ENCODE results near the gene ZMYND19. TPM values are rescaled to one million over a fixed set of nuclear protein-coding genes. Genes with fewer than 3 reads are reported as not detected.
"Not testable (repeated sequence)": the region's sequence is repeated elsewhere in the genome, so short reads cannot be mapped to it uniquely, and the experiment has no call there.

Gene ZMYND19
- 11.0 and 19.1 TPM in 2 replicates for total RNA-seq

DNA sequence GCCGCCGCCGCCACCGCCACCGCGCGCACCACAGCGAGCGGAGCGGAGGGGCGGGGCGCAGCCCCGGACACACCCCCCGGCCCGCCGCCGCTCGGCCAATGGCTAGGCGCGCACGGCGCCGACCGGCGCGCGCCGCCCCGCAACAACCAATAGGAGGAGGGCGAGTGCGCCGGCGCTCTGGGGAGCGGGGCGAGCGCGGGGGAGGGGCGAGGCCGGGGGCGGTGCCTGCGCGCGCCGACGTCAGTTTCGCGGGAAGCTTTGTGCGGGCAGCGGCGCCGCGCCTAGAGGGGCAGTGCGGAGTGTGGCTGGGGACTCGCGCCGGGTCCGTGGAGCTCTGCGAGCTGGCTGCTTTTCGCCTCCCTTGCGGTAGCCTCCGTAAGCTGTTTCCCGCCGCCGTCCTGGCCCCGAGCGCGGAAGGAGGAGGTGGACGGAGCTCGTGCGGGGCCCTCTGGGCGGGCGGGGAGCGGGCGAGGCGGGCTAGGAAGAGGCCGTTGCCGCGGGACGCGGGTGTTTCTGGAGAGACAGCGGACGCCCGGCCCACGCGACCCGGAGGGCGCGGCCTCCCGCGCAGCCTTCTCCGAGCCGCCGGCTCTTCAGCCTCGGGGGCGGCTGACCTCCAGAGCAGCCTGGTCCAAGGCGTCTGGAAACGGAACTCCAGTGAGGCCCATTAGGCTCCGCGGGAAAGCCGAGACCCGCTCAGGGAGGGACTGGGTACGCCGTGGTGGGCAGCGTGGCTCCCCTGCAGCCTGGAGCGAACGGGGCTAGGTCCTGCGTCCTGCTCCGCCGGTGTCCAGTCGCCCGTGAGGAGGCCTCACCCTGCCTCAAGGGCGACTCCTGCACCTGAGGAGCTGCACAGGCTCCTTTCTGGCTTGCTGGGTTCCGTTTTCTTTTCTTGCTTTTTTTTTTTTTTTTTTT lies at the start of gene ZMYND19:
Gene ZMYND19 (minus strand): TSS at position 44 of the 915 bp plus-strand sequence. CDS start 249 bp downstream, outside the sequence.
- DNase-seq (ENCODE audit: low read depth), result peak; percentile 34

DNA sequence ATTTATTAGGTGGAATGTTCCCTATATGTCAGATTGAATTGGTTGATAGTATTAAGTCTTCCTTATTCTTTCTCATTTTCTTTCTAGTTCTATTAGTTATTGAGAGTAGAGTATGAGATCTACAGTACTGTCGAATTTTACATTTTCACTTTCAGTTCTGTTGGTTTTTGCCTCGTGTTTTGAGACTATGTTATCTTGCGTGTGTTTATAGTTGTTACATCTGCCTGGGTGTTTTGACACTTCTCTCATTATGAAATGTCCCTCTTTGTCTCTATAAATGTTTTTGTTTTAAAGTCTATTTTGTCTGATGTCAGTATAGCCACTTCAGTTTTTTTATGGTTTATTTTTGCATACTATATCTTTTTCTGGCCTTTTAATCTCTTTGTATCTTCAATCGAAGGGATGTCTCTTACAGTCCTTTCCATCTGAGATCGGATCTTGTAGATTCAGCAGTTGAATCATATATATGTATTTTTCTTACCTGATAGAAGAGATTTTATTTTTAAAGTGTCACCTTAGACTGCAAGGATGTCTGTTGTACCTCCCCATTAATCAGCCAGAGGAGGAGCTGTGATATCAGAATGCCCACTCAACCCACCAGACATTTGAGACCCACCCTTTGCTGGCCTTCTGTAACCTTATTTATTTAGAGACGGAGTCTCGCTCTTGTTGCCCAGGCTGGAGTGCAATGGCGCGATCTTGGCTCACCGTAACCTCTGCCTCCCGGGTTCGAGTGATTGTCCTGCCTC lies 49.2 kb upstream of the ZMYND19 start:
- DNase-seq (ENCODE audit: low read depth), result no peak

DNA sequence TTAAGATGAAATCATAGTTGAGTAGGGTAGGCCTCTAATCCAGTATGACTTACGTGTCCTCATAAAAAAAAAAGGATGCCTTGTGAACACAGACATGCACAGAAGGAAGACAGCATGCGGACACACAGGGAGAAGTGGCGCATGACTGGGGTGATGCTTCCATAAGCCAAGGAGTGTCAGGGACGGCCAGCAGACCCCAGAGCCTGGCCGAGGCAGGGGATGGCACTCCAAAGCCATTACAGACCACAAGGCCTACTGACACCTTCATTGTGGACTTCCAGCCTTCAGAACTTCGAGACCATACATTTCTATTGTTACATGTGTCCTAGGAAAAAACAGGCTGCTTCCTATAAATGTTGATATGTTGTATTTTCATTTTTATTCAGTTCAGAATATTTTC lies 48.4 kb upstream of the ZMYND19 start:
- no peak for DNase-seq (ENCODE audit: low read depth)

DNA sequence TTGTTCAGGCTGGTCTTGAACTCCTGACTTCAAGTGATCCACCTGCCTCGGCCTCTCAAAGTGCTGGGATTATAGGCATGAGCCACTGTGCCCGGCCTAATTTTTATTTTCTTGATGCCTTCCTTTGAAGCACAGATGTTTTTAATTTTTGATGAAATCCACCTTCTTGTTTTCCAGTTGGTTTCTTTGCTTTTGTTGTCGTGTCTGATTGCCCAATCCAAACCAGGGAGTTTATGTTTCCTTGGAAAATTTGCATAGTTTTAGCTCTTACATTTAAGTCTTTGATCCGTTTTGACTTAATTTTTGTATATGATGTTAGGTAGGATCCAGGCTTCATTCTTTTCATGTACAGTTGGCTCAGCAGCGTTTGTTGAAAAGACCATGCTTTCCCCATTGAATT lies 43.7 kb upstream of the ZMYND19 start:
- no peak for DNase-seq (ENCODE audit: low read depth)

DNA sequence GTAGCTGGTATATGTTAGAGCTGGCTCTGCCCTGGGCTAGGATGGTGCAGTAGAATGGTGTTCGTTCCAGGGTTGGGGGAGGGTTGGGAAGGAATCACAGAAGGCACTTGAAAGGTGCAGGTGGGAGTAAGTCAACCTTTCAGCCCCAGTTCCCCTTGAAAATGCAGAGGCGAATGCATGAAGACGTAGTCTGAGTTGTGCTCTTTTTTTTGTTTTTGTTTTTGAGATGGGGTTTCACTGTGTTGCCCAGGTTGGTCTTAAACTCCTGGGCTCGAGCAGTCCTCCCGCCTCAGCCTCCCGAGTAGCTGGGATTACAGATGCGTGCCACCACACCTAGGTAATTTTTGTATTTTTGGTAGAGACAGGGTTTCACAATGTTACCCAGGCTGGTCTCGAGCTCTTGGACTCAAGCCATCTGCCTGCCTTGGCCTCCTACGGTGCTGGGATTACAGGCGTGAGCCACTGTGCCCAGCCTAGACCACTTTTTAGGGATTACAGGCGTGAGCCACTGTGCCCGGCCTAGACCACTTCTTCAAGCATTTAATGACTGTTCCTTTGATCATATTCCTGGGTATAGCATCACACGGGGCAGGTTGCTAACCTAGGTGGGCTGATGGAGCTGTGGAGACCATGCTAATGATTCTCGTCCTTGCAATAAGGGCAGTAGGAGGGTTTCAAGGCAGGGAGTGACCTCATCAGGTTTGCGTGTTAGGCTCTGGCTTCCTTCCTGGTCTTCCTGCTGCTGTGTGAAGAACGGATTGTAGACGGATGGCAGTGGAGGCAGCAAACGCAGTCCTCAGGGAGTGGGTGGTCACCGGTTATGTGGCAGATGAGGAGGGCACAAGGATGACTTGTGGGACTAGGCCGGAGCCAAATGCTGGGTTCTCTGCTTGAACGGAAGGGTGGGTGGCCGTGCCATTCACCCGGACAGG lies 42.2 kb upstream of the ZMYND19 start:
- DNase-seq (ENCODE audit: low read depth), result no peak

DNA sequence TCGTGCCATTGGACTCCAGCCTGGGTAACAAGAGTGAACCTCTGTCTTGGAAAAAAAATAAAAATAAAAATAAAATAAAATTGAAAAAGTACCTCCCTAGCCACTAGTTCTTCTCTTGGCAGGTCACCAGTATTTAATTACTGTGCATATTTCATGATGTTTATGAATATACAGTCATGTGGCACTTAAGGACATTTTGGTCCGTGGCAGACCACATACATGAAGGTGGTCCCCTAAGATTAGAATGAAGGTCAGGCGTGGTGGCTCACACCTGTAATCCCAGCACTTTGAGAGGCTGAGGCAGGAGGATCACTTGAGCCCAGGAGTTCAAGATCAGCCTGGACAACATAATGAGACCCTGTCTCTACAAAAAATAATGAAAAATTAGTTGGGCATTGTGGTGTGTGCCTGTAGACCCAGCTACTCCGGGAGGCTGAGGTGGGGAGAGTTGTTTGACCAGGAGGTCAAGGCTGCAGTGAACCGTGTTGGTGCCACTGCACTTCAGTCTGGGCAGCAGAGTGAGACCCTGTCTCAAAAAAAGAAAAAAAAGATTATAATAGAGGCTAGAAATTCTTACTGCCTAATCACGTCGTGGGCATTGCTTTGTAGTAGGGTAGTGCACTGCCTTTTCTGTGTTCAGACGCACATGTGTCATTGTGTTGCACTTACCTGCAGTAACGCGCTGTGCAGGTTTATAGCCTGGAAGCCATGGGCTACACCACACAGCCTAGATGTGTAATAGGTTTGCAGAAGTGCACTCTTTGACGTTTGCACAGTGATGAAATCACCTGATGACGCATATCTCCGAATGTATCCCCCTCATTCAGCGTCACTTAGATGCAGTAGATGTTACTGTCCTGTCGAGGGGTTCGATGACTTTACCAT lies 41.3 kb upstream of the ZMYND19 start:
- DNase-seq (ENCODE audit: low read depth), result no peak

DNA sequence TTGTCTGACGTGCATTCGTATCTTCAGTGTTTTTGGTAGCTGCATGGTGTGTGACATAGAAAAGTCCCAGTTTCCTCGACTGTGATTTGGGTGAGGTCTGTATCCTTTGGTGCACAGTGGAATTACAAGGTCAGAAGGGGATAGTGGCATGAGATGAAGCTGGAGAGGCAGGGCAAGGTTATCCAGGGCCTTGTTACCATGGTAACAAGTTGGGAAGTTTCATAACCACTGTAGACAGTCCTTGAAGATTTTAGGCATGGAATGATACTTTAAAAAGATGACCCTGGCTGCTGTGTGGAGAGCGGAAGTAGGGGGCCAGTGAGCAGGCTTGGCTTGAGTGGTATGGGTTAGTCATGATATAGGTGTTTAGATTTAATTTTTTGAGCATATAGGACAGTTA lies 40.4 kb upstream of the ZMYND19 start:
- DNase-seq (ENCODE audit: low read depth), result no peak

DNA sequence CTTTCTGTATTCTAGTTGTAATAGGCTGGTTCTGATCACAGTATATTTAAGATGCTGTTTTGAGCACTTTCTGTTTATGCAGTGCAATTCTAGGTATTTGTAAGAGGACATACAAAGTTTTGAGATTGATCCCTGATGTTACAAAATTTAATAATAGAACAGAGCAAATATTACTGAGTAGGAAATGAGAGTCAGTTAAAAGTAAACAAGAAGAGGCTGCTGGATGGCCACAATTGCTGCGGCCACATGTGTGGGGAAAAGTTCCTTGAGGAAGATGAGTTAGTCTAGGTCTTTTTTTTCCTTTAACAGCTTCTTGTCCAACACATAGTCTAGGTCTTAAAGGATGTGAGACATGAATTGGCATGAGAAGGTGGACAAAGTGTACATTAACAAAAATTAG lies 39.8 kb upstream of the ZMYND19 start:
- DNase-seq (ENCODE audit: low read depth), result no peak

DNA sequence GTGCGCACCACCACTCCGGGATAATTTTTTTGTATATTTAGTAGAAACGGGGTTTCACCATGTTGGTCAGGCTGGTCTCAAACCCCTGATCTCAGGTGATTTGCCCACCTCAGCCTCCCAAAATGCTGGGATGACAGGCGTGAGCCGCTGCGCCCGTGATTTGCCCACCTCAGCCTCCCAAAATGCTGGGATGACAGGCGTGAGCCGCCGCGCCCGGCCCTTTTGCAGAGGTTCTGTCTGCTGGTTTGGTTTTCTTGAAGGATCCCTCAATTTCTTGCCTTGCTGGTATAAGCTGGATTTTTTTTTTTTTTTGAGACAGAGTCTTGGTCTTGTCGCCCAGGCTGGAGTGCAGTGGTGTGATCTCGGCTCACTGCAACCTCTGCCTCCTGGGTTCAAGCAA lies 37.1 kb upstream of the ZMYND19 start:
- DNase-seq (ENCODE audit: low read depth), result not testable (repeated sequence)

DNA sequence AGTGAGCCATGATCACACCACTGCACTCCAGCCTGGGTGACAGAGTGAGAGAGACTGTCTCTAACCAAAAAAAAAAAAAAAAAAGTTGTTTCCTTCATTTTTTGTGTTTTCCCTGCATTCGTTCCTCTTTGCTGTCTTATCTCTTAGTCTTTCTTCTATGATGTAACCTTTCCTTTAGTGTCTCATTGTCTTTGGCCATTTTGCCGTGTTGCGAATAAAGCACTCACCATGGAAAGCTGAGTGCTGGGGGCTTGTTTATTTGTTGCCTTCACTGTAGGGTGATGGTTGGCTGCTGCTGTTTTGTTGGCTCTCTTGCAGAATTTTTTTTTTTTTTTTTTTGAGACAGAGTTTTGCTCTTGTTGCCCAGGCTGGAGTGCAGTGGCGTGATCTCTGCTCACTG lies 36.2 kb upstream of the ZMYND19 start:
- no peak for DNase-seq (ENCODE audit: low read depth)

DNA sequence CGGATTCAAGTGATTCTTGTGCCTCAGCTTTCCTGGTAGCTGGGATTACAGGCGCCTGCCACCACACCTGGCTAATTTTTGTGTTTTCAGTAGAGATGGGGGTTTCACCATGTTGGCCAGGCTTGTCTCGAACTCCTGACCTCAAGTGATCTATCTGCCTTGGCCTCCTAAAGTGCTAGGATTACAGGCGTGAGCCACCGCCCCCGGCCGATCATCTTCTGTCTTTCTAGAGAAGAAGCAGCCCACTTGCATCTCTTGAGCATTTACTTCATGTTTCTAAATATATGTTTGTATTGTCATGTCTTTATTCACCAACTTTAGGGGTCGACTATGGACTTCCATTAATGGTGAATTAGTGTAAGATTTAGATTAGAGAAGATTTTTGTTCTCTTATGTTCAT lies 31.9 kb upstream of the ZMYND19 start:
- DNase-seq (ENCODE audit: low read depth), result not testable (repeated sequence)

DNA sequence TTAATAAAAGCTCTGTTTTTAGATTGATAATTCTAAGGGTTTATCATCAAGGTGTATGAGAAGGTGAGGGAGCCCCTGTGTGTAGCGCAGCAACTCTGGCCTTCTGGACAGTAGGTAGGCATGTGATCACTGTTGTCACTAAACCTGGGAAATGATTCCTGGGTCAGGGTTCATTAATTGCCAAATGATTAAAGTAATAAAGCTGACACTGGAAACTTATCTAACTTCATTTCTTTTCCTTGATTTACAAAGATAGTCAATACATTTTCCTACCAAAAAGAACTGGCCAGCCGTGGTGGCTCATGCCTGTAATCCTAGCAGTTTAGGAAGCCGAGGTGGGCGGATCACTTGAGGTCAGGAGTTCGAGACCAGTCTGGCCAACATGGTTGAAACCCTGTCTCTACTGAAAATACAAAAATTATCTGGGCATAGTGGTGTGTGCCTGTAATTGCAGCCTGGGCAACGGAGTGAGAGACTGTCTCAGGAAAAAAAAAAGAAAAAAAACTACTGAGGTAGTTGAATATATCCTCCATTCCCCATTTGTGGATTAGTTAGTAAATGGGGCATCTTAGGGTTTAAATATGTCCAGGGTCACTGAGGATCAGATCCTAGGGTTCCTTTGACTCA lies 30.9 kb upstream of the ZMYND19 start:
- DNase-seq (ENCODE audit: low read depth), result no peak

DNA sequence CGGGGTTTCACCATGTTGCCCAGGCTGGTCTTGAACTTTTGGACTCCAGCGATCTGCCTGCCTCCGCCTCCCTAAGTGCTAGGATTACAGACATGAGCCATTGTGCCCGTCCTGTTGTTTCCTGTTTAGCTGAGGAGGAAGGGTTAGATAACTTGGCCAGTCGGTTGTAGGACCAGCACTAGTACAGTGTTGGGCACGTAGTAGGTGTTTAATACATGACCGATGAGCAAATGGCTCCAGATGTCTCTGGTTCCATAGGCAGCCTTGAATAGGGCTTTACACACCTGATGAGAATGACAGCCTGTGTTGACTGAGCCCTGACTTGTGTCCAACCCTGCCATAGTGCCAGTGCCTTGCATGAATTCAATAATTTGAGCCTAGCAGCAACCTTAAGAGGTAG lies 30.3 kb upstream of the ZMYND19 start:
- DNase-seq (ENCODE audit: low read depth), result no peak

DNA sequence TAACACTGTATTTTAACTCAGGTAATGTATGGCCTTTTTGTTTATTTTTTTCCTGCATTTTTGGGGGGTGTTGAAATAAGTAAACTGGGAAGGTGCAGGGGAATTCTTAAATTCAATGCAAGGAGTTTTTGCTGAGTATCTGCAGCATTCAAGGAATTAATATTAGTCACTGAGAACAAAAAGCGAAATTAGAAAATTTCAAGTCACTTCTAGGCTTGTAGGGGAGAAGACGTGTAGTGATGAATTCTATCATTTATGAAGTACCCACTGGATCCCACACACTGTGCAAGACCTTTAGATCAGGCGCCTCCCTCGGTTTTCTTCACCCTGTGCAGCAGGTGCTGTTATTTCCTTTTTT lies 29.7 kb upstream of the ZMYND19 start:
- DNase-seq (ENCODE audit: low read depth), result no peak

DNA sequence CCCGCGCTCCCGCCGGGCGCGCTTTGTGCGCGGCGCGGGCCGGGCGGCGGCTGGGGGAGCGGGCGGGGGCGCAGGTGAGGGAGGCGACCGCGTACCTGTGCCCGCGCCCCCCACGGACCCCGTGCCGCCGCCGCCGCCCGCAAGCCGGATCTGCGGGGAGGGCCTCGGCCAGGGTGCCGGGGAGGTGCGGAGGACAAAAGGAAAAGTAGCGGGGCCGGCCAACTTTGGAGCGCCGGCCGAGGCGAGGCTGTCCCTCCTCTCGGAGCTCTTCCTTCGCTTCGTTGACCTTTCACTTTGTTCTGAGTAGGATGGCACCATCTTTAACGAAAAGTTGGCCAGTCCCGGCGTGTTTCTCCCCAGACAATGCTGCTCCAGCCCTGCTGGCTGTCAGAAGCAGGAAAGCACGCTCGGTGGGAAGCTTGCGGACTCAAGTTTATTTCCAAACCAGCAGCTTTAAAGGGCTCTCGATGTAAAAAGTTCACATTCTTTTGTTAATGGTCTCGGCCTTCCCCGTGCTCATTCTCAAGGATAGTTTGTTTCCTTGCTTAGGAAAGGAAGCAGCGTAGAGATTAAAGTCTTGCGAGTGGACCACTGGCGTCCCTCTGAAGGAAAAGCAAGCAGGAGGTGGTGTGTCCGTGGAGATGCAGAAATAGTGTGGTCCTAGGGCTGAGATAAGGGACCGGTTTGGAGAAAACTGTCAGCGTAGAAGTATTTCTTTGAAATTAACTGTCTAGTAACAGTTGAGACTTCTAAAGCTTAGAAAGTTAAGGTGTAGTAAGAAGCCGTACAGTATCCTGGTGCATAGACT lies 29.1 kb upstream of the ZMYND19 start:
- peak; percentile 31 for DNase-seq (ENCODE audit: low read depth)

DNA sequence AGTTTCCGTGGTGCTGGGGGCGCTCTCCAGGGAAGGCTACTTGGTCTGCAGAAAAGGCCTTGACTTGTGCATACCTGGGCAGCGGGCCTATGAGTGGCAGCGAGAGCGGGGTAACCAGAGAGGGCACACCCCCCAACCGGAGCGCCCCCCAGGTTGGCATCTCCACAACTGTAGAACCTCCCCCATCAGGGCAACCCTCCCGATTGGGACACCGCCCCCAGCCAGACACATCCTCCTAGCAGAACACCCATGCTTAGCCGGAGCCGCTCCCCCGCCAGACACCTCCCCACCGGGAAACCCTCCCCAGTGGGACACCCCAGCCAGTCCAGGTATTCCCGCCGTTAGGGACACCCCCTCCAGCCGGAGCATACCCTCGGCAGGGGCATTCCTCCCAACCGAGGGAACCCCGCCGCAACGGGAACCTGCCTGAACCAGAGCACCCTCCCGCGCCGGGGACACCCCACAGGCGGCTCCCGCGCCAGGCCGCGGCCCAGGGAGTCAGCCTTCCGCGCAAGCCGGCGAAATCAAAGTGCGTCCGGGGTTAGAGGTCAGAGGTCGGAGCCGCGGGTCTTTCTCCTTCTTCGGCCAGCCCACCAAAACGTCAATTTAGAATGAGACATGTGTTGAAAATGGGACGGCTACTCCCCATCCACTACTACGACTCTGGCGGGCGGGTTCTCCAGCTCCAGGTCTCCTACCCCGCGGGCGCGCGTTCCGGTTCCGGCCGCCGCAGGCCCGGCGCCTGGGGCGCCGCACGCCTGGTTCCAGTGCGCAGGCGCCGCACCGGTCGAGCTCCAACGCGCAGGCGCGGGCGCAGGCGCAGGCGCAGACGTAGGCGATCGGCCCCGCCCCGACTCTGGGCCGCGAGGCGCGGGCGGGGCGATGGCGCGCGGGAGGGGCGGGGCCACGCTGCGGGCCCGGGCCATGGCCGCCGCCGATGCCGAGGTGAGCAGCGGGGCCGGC lies 28.1 kb upstream of the ZMYND19 start, which contains the start of gene EHMT1:
Gene EHMT1 (plus strand): TSS at position 901 of the 963 bp plus-strand sequence. CDS start 24 bp downstream, at position 925.
- DNase-seq (ENCODE audit: low read depth), result peak; percentile 36

DNA sequence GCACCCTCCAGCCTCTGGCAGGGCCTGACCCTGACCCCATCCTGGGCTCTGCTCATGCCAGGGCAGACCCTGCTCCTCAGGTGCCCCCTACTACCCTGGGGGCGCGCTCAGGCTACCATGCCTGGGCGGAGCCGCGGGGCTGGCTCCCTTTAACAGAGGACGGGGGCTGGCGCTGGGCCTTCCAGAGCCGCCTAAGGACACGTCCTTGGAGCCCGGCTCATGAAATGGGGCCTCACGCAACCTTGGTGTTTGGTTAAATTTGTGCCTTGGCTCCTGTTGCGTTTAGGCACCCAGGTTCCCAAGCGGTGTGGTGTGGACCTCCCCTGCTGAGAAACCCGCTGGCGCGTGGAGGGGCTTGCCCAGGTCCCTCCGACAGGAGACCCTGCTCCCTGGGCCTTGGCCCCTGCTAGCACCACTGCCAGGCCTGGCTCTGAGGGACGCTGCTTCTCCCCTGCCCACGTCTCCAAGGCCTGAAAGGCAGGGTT lies 25.1 kb upstream of the ZMYND19 start:
- DNase-seq (ENCODE audit: low read depth), result no peak
